Erythroblast (primary cell): Measurements from ENCODE around the gene KRT79.
"Not testable (repeated sequence)": the region's sequence is repeated elsewhere in the genome, so short reads cannot be mapped to it uniquely, and the experiment has no call there.

Experiments used
- DNase-seq, 2 experiments: peaks; one replicate each; lab custom pipeline; 2025; lab: John Stamatoyannopoulos, UW
- GATA1 ChIP-seq: IDR thresholded peaks from 2 replicates; pipeline ENCODE4 v1.6.1; 2011; ENCODE audit warnings: low read depth, mild to moderate bottlenecking, control low read depth, low read length, moderate library complexity
- POLR2A ChIP-seq: IDR thresholded peaks from 2 replicates; pipeline ENCODE4 v1.6.1; 2011; ENCODE audit warnings: mild to moderate bottlenecking, low read length

Gene KRT79

DNA sequence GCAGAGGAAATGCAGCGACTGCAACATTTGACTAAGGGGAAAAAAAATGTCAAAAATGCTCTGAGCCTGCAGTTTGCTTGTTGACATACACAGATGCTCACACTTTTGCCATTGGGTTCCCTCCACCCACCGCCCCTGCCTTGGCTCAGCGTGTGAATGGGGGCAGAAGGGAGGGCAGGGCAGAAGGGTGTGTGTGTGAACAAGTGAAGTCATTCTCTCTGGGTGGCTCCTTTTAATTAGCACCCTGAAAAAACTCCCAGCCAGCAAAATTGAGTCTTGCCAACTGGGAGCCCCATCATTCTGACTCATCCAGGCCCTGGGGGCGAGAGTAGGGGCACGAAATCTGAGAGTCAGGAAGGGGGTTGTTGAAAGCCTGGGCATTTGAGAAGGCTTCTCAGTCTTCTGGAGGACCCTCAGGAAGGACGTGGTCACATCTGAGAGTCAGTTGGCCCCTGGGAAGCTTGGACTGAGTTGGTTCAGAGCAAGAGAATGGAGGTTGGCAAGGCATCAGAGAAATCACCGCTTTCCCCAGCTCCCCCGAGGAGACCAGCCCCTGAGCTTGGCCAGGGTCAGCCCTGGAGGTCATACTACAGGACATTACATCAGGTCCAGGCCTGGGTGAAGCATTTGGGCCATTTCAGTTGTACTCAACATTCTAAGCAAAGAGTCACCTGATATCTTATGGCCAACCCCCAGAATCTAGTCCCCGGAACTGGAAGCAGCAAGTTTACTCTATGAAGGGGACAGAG lies 37.4 kb upstream of the KRT79 start:
- peak; percentile 54 to 71 for DNase-seq

DNA sequence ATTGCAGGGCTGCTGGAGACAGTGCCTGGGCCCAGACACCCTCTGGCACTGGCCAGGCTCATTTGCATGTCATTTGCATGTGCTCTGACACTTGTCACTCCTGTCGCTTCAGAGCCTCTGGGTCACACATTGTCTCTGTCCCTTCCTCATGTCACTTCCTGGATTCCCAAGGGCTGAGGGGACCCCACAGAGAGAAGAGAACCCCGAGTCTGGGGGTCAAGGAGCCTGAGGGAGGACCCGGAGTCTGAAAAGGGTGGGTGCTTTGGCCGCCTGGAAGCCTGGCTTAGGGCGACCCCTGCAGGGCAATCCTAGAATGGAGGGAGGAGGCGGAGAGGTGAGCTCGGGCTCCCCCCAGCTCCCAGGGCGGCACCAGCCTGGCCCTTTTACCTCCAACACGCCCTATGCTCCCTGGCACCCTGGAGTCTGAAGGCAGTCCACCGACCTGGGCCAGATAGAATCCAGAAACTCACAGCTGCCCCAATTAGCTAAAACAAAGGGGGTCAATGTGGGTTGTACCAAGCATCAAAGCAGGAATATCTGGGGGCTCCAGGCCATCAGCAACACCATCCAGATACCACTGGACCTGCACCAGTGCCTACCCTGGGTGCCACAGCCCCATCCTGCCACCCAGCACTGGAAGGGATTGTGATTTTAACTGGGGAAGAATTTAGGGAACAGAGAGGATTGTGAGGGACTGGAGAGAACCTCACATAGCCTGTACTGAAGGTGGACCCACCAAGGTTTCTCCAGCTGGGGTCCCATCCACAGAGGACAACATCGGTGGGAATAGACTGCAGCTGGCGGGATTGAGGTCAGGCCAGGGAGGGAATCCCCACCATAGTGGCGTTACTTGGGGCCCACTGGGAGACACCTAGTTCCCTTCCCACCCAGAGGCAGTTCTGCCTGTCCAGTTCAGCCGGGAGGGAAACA lies 36.5 kb upstream of the KRT79 start:
- TF ChIP-seq GATA1 (no peak), POLR2A (no peak)
- DNase-seq, result peak; percentile 69 to 85

More for the DNA sequence above, 37.4 kb upstream of the KRT79 start:
- TF ChIP-seq POLR2A (no peak), GATA1 (no peak)

DNA sequence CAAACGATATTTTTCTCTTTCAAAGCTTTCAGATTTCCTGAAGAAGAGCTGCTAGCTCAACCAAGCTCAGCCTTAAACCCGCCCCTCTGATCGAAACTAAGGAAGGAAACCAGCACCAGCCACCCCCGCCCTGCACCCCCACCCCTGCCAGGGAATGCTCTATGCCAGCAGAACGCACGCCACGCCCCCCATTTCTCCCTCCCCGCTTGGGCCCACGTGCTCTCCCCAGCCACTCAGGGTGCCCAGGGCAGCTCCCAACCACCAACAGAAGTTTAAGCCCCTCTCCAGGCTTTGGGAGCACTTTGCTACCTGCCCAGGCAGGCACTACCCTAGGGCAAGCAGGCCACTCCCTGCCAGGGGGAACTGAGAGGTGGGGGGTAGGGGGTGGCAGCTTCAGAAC lies 33.5 kb upstream of the KRT79 start:
- TF ChIP-seq GATA1, result no peak
- no peak for TF ChIP-seq POLR2A
- DNase-seq, result peak in 1 of 2 experiments; percentile 30

DNA sequence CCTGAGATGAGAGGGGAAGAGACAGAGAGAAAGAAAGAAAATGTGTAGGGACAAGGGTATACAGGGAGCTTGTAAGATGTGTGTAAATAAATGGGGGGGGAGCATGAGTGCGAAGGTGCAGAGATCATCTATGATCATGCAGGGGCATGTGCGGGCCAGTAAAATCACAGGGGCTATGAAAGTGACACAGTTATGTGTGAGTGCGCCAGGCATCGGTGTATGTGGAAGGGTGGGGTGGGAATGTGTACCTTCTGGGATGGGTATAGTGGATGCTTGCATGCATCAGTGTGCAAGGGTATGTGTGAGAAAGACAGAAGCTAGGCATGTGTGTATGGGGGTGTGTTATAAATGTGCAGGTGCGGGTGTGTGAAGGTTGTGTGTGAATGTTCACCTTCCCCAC lies 33.0 kb upstream of the KRT79 start:
- TF ChIP-seq GATA1, result no peak
- TF ChIP-seq POLR2A, result no peak

DNA sequence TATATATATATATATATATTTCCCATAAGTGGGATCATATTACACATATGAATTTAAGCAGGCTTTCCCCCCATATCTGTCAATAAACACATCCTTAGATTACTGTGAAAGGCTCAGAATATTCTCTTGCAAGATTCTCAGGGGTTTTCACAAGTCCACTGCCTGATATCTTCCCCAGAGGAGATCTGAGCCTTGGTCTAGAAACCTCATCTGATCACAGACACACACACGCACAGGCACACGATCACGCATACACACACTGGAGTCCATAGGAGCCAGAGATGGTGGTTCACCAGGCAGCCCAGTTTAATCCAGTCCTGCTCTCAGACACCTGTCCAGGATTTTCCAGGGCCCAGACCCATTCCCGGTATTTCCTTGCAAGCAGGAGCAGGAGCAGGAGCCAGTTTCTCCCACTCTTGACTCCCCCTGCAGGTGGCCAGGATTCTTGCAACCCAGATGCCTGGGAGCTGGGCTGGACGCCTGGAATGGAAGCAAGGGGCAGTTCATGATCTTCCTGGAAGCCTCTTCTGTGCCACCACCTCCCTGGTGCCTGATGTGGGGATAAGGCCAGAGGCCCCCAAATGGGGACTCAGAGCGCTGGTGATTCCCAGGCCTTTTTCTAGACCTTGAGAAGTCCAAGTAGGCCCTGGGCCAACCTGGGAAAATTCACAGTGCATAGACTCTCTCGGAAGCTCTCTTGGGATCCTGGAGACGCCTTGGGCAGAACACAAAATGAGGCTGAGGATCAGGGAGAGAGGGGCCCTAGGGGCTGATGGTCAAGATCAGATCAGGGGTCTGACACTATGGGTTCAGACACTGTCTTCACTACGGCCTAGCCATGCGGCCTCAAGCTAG lies 31.2 kb upstream of the KRT79 start:
- TF ChIP-seq GATA1, result no peak
- no peak for TF ChIP-seq POLR2A
- peak; percentile 64 to 70 for DNase-seq

More for the DNA sequence above, 33.0 kb upstream of the KRT79 start:
- no peak for DNase-seq

DNA sequence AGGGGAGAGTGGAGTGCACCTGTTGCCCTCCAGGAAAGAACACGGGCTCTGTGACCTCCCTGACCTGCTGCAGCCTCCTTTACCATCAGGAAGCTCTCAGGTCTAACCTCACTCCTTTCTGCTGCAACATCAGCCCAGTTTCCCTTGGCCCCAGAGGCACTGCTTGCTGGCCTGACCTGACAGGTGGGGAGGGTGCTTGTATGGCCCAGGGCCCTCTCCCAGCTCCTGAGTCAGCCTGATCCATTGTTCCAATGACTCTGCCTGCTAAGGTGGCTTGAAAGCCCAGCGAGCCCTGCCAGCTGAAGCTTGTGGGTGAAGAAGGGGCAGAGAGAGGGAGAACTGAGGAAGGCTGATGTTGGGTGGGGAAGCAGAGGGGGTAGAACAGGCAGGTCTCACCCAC lies 27.9 kb upstream of the KRT79 start:
- no peak for DNase-seq
- TF ChIP-seq POLR2A (no peak), GATA1 (no peak)

DNA sequence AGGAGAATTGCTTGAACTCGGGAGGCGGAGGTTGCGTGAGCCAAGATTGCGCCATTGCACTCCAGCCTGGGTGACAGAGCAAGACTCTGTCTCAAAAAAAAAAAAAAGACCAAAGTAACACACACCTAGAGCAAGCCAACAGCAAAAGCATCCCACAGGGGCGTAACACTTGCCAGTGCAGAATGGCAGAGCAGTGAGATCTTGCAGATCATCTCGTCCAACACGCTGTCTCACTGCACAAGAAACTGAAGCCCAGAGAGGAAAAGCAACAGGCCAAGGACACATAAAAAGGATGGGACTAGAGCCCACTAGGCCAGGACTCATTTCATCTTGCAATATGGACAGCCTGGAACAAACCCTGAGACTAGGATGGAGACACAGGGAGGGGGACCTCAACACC lies 27.4 kb upstream of the KRT79 start:
- TF ChIP-seq POLR2A (no peak), GATA1 (no peak)
- no peak for DNase-seq

DNA sequence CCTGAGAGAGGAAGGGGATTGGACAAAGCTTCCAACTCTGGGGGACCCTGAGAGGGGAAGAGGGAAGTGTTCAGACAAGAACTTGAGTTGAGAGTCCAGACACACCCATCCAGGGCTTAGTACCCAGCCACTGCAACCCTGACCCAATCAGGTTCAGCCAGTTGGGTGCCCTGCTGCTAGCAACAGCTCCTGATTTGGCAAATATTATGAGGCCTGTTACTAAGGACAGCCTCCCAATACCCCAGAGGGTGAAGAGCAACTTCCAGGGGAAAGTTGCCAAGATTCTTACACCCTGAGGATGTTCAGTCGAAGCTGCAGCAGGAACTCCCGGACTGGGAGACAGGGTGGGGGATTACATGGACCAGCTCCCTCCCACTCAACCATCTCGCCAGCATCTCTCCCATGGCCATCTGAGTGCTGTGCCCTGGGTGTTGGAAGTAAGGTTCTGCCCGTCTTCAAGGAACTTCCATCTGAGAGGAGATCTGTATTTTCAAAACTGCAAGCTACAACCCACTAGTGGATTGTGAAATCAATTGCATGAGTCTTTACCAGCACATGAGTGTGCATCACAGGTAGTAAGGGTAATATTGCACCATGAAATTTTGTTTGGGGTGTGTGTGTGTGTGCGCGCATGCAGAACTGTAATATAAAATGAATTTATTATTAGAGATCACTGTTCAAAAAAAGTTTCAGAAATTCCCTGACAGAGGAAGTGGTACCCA lies 26.2 kb upstream of the KRT79 start:
- DNase-seq, result no peak
- no peak for TF ChIP-seq POLR2A
- no peak for TF ChIP-seq GATA1

DNA sequence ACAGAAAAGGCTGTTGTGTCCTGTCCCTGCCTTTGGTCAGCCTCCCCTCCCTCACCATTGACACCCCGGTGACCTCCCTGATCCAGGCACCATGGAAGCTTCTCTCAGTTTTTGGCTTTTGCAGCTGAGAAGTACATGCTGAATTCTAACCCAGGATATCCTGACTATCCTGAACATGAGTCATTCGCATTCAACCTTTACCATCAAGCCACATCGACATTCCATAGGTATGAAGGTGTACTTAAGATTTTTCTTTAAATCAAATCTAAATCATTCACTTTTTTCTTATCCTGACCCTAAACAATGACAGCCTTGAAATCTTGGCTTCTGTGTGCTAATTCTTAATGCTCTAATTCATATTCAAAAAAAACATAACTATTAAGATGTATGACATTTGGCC lies 23.4 kb upstream of the KRT79 start:
- TF ChIP-seq POLR2A (no peak), GATA1 (no peak)
- no peak for DNase-seq

DNA sequence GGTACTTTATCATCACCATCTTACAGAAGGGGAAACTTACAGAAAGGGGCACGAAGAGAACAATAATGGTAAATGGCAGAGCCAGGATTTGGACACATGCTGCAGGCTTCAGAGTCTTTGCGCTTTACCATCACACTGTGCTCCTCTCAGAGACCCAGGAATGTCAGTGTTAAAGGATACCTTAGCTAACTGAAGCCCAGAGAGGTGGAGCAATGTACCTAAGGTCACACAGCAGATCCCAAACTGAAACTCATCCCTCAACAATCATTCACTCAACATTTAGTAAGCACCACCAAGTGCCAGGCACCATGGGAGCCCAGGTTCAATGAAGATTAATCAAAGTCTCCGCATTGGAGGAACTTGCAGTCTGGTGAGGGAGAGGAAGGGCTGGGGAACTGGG lies 22.7 kb upstream of the KRT79 start:
- no peak for TF ChIP-seq GATA1
- TF ChIP-seq POLR2A, result no peak
- no peak for DNase-seq

DNA sequence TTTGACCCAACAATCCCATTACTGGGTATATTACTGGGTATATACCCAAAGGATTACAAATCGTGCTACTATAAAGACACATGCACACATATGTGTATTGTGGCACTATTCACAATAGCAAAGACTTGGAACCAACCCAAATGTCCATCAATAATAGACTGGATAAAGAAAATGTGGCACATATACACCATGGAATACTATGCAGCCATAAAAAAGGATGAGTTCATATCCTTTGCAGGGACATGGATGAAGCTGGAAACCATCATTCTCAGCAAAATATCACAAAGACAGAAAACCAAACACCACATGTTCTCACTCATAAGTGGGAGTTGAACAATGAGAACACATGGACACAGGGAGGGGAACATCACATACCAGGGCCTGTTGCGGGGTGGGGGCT lies 22.0 kb upstream of the KRT79 start:
- not testable (repeated sequence) for DNase-seq

DNA sequence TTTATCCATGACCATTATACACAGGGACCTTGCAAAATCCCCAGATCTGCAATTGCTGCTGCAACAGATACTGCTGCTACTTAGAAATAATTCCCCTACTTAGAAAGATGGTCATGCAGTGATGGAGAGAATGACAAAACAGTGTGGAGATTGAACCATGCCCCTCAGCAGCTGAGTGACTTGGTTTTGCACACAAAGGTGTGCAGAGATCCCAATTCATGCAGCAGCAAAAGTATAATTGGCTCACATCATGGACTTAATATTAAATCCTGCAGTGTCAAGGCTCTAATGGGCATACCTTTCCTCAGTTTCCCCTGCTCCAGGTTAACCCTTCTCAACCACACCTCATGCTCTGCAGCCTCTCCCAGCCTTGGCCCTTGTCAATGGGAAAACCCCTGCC lies 17.7 kb upstream of the KRT79 start:
- no peak for DNase-seq
- TF ChIP-seq POLR2A (no peak), GATA1 (no peak)

DNA sequence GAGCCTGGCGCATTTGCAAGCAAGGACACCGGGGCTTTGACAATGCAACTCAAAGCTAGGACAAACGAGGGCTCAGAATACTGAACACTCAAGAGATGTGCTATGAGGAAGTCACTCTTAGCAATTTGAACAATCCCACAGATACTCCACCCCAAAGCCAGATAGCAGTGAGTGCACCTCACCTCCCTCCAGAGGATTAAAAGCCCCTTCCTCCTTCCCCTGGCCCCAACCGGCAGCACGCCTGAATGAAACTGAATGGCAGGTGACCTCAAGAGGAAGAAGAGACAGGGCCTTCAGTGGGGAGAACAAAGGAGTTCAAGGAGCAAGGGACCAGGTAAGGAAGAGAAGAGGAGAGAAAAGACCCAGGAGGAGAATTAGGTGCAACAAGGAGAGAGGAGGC lies 16.6 kb upstream of the KRT79 start:
- TF ChIP-seq POLR2A (no peak), GATA1 (no peak)
- no peak for DNase-seq

DNA sequence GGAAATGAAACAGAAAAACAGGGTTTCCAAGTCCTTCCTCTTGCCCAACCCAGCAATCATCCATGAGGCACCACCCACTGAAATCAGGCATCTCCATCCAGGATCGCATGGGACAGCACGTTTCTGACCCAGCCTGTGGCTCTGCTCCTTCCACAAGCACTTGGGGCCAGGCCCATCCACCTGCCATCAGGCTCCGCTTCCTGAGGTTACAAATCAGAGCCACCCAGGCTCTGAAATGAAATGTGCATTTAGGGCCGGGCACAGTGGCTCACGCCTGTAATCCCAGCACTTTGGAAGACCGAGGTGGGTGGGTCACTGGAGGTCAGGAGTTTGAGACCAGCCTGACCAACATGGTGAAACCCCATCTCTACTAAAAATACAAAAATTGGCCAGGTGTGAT lies 15.4 kb upstream of the KRT79 start:
- no peak for DNase-seq
- TF ChIP-seq GATA1 (no peak), POLR2A (no peak)
